Measurements from ENCODE around the gene RBMS3.
"Not testable (repeated sequence)": the region's sequence is repeated elsewhere in the genome, so short reads cannot be mapped to it uniquely, and the experiment has no call there.

Gene RBMS3

DNA sequence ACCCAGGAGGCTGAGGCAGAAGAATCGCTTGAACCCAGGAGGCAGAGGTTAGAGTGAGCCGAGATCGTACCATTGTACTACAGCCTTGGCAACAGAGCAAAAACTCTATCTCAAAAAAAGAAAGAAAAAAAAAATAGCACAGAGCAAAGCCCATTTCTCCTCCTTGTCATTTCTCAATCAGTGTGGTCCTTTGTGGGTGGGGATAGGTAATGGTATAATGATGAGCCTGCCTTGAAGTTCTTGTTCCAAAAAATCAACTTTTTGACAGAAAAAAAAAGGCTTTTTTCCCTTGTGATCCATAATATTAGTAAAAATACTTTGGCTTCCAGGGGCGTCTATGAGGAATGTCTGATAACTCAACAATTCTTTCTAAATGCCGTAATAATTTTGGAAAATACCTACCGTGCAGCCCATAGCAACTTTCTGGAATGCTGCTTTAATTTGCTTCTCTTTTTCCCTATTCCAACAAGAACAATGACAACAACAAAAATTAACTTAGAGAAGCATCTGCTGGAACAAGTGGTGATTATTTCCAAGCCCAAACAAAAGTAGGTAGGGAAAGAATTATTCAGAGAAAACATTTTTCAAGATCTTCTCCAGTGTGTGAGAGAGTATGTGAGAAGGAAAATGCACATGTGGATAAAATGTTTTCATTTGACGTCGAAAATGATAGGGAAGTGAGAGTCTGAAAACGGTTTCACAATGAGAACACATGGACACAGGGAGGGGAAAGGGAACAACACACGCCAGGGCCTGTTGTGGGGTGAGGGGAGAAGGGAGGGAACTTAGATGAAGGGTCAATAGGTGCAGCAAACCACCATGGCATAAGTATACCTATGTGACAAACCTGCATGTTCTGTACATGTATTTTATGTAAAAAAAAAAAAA is 337.8 kb downstream of the RBMS3 start:
- DNase-seq (ENCODE audit: low read depth): no peak

DNA sequence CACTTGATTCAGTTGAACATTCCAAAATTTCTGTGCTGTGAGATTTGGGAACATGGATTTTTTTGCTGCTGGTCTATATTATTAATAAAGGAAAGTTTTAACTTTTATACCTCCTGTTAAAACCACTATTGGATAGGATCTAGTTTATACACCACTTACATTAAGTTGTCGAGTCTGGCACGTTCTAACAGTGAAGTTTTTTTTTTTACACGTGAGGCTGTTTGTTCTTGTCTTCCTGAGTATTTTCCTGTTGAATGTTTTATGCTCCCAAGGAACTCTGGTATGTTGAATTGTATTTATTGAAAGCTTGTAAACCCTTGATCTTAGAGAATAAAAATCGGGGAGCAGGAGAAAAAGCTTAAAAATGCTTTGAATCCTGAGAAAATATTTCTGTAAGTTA is 338.8 kb downstream of the RBMS3 start:
- DNase-seq (ENCODE audit: low read depth): no peak

DNA sequence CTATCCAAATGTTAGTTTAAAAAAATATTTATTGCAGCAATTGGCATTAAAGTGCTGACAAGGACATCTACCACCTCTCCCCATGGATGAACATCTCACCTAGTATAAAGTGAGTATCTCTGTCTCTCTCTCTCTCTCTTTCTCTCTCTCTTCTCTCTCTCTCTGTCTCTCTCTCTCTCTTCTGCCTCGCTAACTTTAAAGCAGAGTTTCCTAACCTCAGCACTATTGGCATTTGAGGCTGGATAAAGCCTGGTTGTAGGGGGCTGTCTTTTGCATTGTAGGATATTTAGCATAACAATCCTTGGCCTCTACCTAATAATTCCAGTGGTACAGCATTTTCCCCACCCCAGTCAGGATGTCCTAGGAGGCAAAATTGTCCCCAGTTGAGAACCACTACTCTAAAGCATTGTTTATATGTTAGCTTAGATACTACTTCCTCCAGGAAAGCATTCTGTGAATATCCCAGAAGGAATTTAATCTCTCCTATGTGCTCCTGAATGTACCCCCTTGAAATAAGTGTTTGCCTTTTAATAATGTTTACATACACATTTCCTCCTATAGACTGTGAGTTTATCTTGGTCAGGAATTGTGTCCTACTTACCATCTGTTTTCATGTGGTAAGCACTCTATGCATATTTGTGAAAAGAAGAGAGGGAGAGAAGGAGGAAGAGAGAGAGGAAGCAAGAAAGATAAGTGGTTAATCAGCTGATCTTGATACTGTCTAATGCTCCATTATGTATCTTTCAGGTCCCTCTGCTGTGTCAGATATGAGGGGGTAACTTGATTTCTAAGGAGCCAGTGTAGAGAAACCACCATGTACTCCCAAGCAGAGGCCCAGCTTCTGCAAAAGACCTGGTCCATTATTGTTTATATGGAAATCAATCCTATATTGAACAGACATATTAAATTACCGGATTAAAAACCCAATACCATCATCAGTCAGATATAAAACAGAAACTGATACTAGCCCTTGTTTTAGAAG is 346.6 kb downstream of the RBMS3 start:
- no peak for DNase-seq (ENCODE audit: low read depth)

DNA sequence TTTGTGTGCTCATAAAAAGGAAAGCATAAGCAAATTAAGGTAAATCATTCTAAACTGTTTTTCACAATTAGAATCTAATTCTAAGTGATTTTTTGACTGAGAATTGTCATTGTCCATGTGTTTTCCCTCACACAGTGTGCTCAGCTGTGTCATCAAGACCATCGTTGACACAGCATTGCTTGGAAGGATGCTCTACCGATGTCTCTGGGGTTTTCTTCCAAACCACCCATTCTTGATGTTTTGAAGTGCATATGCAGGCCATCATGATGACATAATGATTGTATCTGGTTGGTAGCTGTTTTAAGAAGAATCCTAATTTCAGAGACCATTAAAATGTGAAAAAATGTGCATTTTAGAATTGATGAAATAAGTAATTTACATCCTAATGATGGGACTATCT is 347.9 kb downstream of the RBMS3 start:
- no peak for DNase-seq (ENCODE audit: low read depth)

DNA sequence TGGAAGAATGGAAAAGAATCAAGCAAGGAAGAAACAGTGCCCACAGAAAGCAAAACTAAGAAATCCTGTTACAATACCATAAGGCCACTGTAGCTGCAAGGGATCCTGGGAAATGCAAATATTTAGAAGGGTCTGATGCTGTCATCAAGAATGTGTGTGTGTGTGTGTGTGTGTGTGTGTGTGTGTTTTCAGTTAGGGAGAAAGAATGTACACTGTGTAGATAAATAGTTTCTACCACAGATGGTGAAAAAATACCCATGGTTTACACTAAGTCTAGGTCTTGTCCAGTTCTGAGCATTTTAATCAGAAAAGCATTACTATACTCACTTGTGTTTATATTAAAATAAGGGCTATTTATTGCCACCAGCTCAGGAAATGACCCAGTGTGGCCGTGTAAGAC is 355.0 kb downstream of the RBMS3 start:
- no peak for DNase-seq (ENCODE audit: low read depth)

DNA sequence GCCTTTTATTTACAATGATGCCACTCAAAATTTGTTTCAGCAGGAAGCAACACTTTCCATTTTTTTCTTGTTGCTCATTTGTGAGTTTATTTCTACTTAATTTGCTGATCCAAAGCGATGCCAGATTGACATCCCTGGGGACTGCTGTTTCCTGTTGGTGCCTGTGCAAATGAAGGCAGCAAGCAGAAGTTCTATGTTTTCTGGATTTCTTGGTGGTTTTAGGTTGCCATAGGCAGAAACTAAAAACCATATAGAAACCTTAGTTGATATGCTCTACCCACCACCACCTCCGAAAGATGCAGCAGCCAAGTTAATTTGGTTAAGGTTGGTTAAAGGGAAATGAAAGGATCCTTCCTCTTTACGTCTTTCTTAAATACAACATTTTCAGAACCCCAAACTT is 356.2 kb downstream of the RBMS3 start:
- DNase-seq (ENCODE audit: low read depth): no peak

DNA sequence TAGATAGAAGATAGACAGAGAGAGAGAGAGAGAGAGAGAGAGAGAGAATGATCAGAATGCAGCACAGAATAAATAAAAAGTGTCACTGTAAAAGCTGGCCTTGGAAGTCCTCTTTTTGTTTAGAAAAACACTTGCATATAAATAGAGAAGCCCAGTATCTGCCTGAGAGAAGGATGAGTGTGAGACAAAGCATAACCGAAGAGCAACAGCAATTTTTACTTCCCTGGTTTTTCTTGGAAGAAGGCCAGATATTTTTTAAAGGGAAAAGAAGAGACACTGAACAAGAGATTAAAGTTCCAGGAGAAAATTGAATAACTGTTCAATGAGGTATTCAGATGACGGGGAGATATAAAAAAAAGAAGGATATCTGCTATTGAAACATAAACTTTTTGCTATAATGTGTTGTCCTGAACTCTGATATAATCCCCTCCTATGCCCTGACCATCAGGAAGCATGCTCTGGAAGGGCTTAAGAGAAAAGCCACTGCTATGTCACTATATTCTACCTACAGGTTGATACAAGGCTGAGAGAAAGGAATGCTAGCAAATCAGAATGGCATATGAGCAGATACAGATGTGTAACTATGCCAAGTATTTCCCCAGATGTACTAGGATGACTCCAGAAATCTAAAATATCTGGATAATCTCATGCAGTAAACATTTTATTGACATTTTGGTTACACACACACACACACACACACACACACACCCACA is 358.9 kb downstream of the RBMS3 start:
- DNase-seq (ENCODE audit: low read depth): no peak

DNA sequence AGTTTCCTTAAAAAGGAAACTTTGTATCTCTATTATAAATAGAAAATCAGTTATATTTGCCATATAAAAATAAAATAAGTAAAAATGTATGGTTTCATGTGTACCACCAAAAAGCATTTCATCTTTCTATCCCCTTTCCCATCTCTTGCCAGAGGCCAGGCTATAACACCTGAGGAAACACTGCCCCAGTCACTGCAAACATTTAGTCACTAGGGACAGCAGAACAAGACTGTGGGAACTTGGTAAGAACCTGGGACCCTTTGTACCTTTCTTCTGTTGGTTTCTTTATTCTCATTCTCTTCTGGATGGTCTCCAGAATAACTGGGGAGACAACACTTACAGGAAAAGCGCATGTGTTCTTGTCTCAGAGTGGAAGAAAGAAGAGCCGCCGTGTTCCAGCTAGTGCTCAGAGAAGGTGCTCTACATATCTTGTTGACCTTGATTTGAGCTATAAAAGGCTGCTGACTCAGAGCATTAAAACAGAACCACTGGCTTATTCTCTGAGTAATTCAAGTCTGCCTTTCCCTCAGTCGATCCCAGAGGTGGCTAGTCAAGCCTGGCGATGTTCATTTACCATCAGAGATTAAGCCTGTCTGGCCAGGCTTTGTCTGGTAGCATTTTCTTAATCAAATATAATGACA is 361.6 kb downstream of the RBMS3 start:
- no peak for DNase-seq (ENCODE audit: low read depth)

DNA sequence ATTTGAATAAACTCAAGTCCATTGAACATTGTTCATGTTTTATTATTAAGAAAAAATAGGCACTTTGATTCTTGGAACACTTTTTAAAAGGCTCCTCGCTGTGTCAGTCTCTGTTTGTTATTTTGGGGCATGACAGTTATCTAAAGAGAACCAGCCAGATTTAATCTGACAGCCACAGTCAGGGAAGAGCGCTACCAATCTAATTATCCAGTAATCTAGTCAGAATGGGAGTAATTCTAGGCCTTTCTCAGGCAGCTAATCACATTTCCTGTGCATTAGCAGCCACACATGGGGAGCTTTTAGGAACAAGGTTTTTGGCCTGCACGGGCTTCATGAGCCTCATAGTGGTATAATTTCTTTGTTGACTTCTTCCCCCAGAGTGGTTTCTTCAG is 362.2 kb downstream of the RBMS3 start:
- DNase-seq (ENCODE audit: low read depth): no peak

DNA sequence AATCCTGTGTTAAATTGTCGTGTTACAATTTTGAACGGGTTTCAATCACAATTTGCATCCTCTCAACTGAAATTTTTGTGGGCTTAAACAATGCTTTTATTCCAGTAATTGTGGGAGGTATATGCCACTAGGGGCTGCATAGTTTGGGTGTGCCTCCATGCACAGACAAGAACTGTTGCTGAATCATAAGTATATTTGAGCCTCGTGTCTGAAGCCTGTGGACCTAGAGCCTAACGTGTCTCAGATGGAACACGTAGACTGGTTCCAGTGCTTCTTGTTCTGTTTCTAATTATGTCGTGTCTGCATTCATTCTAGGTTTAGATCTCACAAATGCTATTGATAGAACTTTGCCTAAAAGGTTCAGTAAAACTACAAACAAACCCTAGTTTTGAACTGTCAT is 363.4 kb downstream of the RBMS3 start:
- no peak for DNase-seq (ENCODE audit: low read depth)

DNA sequence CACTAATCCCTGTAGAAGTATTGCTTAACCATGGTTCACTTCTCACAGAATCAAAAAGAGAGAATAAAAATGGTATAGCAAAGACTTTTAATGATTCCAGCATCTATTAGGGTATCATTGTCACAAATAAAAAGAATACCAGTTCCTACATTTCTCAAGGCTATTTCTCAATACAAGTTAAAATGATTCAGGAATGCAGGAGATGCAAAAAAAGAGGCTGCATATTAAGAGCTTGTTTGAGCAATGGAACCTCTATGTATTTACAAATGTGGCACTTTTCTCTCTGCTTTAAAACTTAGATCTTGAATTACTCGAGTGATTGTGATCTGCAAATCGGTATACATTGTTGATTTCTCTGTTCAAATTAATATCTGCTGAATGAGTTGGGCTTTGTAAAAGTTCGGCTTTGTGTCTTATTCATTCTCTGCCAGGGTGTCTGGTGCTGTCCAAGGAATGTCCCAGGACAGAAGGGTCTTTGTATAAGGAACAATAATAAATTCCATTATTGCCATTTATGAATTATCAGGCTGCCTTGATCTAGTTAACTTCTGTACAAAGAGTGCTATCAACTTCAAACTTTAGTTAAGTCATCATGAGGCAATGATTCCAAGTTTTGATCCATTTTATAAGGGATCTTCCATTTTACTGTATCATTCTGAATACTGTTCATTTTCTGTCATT is 364.2 kb downstream of the RBMS3 start:
- no peak for DNase-seq (ENCODE audit: low read depth)

DNA sequence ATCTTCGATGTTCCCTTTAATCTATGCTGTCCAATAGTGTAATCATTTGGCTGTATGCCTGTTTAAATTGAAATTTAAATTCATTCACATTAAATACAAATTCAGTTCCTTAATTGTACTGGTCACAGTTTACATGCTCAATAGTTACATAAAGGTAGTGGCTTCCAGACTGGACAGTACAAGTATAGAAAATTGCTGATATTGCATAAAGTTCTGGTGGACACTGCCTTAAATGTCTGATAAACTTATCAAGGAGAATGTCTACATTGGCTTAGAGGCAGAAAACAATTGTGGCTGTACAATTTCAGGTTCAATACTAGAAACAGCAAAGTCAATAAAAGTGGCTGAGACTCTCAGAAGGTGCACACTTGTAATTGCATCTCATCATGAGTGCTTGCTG is 365.2 kb downstream of the RBMS3 start:
- DNase-seq (ENCODE audit: low read depth): no peak

DNA sequence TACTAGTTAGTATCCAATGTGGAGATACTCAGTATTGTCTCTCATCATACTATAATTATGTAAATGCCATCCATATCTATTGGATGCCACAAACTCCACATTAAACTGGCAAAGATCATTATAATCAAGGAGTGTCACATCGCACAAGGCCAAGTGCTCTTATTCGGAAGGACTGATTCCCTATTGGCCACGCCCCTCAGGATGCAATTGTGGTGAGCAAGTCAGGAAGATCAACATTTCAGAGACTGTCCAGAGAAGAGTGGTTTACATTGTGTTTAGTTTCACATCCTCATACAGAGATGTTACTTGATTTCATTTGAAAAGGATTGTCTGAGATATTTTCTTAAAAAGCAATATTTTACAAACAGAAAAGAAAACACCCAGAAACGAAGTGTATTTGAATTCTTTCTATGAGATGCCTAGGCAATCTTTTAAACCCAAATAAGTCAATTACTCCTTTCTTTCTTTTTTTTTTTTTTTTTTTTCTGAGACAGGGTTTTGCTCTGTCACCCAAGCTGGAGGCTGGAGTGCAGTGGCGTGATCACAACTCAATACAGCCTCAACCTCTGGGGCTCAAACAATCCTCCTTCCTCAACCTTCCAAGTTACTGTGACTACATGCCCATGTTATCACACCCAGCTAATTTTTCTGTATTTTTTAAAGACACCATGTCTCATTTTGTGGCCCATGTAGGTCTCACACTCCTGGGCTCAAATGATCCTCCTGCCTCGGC is 369.1 kb downstream of the RBMS3 start:
- DNase-seq (ENCODE audit: low read depth): no peak

DNA sequence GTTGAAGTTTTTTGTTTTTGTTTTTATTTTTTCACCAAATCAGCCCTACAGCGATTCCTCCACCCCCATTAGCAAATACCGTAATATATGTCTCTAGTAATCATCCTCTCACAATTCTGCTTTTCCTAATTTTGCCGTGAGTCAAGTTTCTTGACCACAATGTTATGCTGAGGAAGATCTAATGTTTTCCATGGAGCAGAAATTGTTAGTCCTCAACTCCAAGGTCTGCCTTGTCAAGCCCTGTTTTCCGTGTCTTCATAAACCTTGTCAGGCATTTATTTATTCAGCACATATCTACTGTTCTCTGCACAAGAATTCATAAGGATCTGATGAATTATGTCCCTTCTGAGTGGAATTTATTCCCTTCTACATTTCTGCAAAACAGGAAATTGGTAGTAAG is 372.8 kb downstream of the RBMS3 start:
- no peak for DNase-seq (ENCODE audit: low read depth)

DNA sequence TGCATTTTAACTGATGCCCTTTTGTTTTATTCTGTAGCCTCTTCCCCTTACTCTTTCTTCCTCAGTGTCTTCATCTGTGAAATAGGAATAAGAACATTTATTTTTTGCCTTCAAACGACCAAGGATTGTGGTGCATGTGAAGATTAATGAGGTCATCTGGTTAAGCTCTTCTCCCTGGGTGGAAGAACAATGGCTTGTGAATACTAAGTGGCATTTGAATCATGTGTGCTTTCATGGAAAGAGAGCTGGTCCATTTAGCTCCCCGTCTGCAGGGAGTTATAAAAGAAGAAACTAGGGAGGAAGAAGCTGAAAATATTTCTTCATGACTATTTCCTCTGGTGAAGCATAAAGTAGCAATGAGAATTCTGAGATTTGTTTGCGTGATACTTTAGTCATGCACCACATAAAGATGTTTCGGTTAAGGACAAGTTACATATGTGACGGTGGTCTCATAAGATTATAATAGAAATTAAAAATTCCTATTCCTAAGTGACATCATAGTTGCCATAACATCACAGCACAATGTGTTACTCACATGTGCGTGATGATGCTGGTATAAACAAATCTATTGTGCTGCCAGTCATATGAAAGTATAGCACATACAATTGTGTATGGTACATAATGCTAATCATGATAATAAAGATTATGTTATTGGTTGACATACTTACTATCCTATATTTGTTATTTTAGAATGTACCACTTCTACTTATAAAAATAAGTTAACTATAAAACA is 374.3 kb downstream of the RBMS3 start:
- DNase-seq (ENCODE audit: low read depth): no peak

DNA sequence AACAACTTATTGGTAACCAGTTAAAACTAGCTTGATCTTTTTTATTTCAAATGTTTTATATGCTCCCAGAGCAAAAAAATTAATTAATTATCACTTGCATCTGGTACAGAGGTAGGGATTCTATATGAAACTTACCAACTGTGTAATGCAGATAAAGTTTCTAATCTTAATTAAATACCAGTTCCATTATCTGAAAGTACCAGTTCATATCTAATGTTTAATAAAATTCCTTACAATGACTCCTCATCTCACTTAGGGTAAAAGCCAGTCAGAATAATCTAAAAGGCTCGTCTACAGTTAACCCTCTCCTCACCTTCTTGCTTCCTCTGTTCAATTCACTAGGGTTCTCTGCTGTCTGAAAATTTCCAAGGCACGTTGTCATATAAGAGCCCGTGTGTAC is 384.8 kb downstream of the RBMS3 start:
- DNase-seq (ENCODE audit: low read depth): no peak

DNA sequence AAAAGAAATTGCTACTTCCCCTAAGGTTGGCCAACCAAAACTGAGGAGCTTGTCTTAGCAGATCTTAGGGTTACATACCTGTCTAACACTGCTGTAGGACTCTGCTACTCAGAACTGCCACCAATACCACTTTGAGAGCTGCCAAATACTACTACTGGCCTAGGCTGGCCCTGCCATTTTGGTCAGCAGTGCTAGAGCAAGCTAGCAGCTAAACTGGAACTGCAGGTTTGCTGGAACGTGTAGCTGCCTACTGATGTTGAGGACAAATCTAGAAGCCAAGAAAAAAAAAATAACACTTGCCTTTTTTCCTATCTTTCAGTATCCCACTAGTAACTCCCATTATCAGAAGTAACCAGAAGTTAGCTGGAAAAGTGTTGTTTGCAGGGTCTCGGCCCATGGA is 387.4 kb downstream of the RBMS3 start:
- DNase-seq (ENCODE audit: low read depth): no peak

DNA sequence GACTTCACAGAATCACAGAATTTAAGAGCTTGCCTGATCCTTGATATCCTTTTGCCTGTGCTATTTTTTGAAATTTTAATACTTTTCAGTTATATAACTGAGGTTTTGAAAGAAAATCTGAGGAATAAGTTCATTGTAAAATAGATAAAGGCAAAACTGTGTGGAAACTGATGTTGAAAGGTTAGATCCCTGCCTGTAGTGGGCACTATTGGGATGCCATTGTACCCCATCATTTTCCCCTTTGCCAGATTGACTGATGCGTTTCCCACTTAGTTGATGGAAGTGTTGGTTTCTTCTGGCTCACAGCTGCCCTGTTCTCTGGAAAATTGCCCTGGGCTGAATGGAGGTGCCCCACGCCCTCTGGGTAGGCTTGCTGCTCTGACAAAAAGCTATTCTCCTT is 387.9 kb downstream of the RBMS3 start:
- DNase-seq (ENCODE audit: low read depth): no peak

DNA sequence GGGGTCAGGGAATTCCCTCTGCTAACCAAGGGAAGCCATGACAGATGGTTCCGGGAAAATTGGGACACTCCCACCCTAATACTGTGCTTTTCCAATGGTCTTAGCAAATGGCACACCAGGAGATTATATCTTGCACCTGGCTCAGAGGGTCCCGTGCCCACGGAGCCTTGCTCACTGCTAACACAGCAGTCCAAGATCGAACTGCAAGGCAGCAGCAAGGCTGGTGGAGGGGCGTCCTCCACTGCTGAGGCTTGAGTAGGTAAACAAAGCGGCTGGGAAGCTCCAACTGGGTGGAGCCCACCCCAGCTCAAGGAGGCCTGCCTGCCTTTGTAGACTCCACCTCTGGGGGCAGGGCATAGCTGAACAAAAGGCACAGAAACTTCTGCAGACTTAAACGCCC is 389.6 kb downstream of the RBMS3 start:
- not testable (repeated sequence) for DNase-seq (ENCODE audit: low read depth)

DNA sequence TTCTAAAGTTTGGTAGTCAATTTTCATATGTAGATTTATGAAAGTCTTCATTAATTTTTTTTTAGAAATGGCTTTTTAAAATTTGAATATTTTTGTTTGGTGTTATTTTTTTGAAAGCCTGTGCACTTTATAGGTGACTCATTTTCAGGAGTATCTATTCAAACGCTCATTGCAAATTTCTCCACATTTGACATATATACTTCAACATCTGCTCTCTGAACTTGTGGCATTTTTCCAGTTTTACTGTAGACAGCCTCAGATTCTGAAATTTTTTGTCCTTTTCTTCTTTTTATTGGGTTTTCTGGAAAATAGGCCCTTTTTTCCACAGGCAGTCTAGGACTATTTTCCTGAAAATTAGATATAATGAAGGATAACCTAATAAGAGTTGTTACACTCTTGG is 396.6 kb downstream of the RBMS3 start:
- DNase-seq (ENCODE audit: low read depth): no peak

Measured in T follicular helper cell (primary cell).